Measurements from ENCODE around the gene ROBO1.
"Not testable (repeated sequence)": the region's sequence is repeated elsewhere in the genome, so short reads cannot be mapped to it uniquely, and the experiment has no call there.

The ROBO1 gene

GRCh38 chr3:79366414-79366813 is 401.4 kb downstream of the ROBO1 start:
- no peak for DNase-seq

DNA sequence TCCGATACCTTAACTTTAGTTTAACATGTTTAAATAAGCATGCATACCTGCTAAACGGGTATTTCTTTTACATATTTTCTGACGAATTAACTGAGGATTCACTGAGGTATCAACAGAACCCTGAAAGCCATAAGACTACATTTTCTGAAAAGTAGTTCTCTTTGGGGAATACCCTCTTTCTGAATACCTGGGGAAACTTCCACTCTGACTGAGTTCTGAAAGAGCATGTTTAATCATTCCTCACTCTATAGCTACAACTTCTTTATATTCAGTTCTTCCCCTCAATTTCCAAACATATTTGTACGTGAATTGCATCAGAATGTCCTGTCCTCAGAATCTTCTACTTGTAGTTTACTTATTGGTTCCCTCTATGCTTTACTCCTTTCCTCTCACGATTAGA is 403.0 kb downstream of the ROBO1 start:
- no peak for DNase-seq

DNA sequence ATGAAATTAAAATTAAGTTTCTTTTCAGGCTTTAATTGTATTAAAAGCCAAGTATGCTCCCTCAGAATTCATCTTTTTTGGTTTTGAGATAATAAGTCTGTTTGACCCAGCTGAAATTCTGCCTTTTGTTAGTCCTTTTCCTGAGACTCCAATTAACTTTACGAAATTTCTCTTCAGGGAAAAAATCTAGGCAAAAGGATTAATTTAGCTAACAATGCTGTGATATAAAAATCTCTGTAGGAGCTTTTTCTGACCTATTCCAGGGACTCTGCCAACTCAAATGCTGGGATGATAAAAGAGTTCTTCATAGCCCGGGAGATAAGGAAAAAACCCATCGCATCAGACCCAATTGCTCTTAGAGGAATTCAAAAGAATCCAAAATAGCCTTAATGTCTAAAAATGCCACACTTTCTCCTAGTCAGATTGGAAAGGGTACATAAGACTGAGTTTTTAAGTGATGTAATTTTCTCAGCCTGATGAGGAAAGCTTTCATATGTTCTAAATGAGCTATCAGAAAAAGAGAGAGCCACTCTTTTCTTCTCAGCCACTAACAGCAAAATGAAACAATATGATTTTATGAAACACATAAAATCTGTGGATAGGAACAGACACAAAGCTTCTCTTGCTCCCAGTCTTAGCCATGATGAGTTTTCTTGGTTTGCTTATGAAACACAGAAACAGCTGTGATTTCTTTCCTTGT is 405.1 kb downstream of the ROBO1 start:
- DNase-seq: no peak

DNA sequence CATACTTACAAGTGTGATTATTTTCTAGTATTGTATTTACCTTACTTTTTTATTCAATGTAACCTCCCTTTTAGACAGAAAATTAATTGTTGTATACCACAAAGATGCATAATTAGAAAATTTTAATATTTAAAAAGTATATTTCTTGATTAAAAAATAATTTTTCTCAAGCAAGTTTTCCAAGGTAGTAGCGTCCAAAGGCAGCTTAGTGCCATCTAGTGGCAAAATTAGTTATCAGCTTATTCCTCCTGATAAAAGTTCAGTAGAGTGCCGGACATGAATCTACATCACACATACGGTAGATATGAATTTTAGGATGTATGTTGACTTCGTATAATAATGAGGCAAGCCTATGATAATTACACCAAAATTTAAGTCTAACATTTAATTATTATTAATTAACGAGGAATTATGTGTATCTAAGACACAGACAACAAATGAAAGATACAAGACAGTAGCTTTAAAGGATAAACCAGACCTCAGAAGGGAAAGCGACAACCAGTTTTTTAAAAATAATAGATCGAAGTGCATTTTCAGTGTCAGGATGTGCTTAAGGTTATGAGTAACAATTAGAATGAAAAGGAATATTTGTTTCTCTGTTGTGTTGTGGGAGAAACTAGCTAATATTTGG is 405.9 kb downstream of the ROBO1 start:
- no peak for DNase-seq

DNA sequence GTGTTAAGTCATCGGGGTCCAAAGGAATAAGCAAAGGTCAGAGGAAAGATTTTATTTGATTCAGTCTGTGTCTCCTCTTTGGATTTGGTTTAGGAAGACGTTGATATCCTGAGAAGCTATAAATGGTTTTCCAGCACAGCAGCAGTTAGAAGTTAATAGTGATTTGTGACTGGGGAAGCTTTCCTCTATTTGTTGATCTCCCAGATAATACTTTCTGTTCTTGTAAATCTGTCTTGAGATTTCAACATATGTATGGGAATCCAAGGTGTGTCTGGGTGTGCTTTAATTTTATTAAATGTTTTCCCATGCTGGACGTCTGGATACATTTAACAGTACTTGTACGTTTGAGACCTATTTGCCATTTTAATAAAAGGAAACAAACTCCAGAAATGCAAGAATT is 409.5 kb downstream of the ROBO1 start:
- DNase-seq: no peak

GRCh38 chr3:79354179-79354688 is 413.6 kb downstream of the ROBO1 start:
- no peak for DNase-seq

DNA sequence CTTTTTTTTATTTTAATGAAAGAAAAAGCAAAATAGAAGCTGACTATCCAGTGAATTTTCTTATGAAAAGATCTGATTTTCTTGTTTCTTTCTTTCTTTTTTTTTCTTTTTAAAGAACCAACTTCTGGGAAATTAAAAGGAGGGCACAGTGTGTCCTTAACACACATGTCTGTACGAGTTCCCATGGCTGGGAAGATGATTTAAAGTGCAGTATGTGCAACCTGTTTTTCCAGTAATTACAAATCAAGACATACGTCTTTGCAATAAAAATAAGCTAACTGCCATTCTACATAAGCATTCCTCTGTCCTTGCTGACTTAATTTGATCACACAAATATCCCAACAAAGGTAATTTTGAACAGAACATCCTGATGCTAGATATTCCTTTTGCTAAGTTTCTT is 416.1 kb downstream of the ROBO1 start:
- DNase-seq: no peak

GRCh38 chr3:79344876-79345871 is 422.6 kb downstream of the ROBO1 start:
- no peak for DNase-seq

GRCh38 chr3:79341961-79342360 is 425.8 kb downstream of the ROBO1 start:
- DNase-seq: no peak

GRCh38 chr3:79339846-79340245 is 428.0 kb downstream of the ROBO1 start:
- no peak for DNase-seq

- no peak for DNase-seq
Observed at GRCh38 chr3:79337798-79338197, 430.0 kb downstream of the ROBO1 start.

- no peak for DNase-seq
Observed at GRCh38 chr3:79329154-79329553, 438.6 kb downstream of the ROBO1 start.

- no peak for DNase-seq
Observed at GRCh38 chr3:79326642-79327041, 441.2 kb downstream of the ROBO1 start.

- not testable (repeated sequence) for DNase-seq
Observed at GRCh38 chr3:79325833-79326383, 441.9 kb downstream of the ROBO1 start.

DNA sequence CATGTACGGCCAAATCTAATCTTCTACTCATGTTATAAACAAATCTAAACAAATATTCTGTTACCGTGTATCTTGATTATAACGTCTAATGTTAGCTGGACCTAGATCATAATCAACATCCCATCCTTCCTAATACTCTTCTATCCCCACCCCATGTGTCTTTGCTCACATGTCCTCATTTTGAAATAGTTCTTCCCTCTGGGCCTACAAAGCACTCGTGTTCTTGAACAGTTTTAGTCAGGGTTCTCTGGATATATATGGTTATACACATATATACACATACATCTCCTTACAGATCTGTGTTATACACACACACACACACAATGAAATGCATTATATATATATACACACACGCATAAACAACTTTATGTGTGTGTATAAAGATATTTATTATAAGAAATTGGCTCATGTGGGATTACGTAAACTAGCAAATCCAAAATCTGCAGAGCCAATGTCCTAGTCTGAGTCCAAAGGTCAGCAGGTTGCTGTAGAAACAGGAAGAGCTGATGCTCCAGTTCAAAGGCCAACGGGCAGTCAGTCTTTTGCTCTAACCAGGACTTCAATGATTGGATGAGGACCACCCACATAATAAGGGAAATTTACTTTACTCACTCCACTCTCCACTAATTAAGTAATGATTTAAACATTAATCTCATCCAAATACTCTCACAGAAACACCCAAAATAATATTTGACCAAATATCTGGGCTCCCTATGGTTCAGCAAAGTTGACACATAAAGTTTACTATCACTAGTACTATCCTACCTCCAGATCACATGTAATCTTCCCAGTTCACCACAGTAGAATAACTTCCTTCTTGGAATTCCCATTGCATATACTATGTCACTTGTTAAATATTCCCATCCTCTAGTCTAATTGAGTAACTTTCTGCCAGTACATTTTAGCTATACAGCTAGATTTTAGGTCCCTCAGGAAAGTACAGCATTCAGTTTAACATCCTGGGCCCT is 450.0 kb downstream of the ROBO1 start:
- no peak for DNase-seq

DNA sequence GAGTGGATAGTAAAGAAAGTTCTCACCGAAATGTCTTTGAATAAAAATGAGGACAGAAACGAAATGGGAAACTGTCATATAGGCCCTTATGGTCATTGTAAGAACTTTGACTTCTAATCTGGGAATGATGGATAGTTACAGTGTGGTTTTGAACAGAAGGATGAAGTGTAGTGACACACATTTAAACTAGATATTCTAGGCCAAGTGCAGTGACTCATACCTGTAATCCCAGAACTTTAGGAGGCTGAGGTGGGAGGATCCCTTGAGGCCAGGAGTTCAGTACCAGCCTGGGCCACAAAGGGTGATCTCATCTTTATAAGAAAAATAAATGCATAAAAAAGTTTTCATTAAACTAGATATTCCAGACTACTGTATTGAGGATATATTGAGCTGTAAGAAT is 452.8 kb downstream of the ROBO1 start:
- DNase-seq: no peak

- DNase-seq: no peak
Observed at GRCh38 chr3:79314544-79314943, 453.3 kb downstream of the ROBO1 start.

GRCh38 chr3:79310016-79310415 is 457.8 kb downstream of the ROBO1 start:
- no peak for DNase-seq

DNA sequence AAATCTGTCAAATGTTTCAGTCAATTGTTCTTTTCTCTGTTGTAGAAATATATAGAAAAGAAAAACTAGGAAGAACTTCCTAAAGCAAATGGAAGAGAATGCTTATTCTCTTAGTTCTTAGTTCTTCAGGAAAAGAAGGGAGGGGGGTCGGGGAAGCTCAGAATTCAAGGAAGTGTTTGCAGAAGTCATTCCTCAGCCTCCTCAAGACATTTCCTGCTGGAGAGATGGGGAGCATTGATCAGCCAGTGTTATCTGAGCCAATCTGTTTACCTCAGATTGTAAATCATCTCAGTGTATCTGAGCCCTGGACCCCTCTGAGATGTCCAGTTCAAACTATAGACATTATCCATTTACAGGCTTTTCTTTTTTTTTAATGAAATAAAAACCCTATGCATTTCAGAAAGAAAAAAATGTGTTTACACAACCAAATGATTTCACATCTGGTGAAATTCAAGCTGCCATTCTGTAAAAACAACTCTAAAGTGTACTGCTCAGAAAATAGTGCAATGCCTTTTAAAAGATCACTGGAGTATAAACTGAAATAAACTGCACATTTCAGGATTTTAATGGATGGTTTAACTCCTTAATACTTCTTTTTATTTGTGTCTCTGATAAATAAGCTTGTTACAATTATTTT is 460.7 kb downstream of the ROBO1 start:
- DNase-seq: no peak

DNA sequence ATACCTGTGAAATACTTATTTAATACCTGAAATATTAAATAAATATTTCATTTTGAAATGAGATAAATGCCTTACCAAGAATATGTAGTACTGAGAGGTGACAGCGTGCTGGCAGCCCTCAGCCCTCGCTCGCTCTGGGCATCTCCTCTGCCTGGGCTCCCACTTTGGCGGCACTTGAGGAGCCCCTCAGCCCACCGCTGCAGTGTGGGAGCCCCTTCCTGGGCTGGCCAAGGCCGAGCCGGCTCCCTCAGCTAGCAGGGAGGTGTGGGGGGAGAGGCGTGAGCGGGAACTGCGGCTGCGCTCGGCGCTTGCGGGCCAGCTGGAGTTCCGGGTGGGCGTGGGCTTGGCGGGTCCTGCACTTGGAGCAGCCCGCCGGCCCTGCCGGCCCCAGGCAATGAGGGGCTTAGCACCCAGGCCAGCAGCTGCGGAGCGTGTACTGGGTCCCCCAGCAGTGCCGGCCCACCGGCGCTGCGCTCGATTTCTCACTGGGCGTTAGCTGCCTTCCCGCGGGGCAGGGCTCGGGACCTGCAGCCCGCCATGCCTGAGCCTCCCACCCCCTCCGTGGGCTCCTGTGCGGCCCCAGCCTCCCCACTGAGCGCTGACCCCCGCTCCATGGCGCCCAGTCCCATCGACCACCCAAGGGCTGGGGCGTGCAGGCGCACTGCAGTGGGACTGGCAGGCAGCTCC is 467.7 kb downstream of the ROBO1 start:
- not testable (repeated sequence) for DNase-seq
